ENCODE measurements around the gene NADK. TPM values are rescaled to one million over a fixed set of nuclear protein-coding genes. Genes with fewer than 3 reads are reported as not detected.

NADK gene
- polyA plus RNA-seq, 1 experiment: 61.6 TPM

GRCh38 chr1:1796466-1796865 is 18.2 kb upstream of the NADK start:
- peaks cover 37% of the 10 kb centered on the region for H3K36me3 ChIP-seq (ENCODE audit: control insufficient read depth, insufficient read depth, low read length)
- POLR2A ChIA-PET: no interaction called here

GRCh38 chr1:1794999-1795398 is 16.7 kb upstream of the NADK start:
- DNase-seq (ENCODE audit: low read depth): no peak
- Histone ChIP-seq H3K4me3 (ENCODE audit: low read depth, low read length) (no peak overlapping the region), H3K27me3 (ENCODE audit: control insufficient read depth, insufficient read depth, low read length) (no peaks in the 10 kb centered on the region), H3K36me3 (ENCODE audit: control insufficient read depth, insufficient read depth, low read length) (peaks cover 46% of the 10 kb centered on the region)
- CTCF ChIA-PET: interaction anchor here (1.4 kb wide), 1 partner anchor 107 kb away, joined by 3 read pairs; no protein-coding TSS in a partner anchor
- POLR2A ChIA-PET: no interaction called here
- no peak for TF ChIP-seq CTCF (IDR thresholded peaks at IDR 0.05; ENCODE audit: insufficient read depth, low read depth, low read length)

More at GRCh38 chr1:1796466-1796865, 18.2 kb upstream of the NADK start:
- peak; percentile 36 for TF ChIP-seq CTCF (IDR thresholded peaks at IDR 0.05; ENCODE audit: insufficient read depth, low read depth, low read length)
- CTCF ChIA-PET: interaction anchor here (0.9 kb wide), 1 partner anchor 110 kb away, joined by 3 read pairs; no protein-coding TSS in a partner anchor
- H3K4me3 ChIP-seq (ENCODE audit: low read depth, low read length): no peak overlapping the region
- DNase-seq (ENCODE audit: low read depth): no peak
- no peaks in the 10 kb centered on the region for H3K27me3 ChIP-seq (ENCODE audit: control insufficient read depth, insufficient read depth, low read length)

- CTCF ChIA-PET: interaction anchor here (1.1 kb wide), 1 partner anchor 9 kb away, joined by 3 read pairs; no protein-coding TSS in a partner anchor
These were observed 15.4 kb upstream of the NADK start for GRCh38 chr1:1793481-1794244.

GRCh38 chr1:1788646-1789431 is 10.6 kb upstream of the NADK start:
- H3K36me3 ChIP-seq (ENCODE audit: control insufficient read depth, insufficient read depth, low read length): peaks cover 55% of the 10 kb centered on the region
- ChIA-PET POLR2A (no interaction called here), CTCF (interaction anchor here (0.9 to 1.7 kb wide), 4 partner anchors 11 to 120 kb away, joined by 3 to 7 read pairs (median 4); no protein-coding TSS in a partner anchor)
- TF ChIP-seq CTCF (IDR thresholded peaks at IDR 0.05; ENCODE audit: insufficient read depth, low read depth, low read length): peak; percentile 48
- no peak for DNase-seq (ENCODE audit: low read depth)
- no peaks in the 10 kb centered on the region for H3K27me3 ChIP-seq (ENCODE audit: control insufficient read depth, insufficient read depth, low read length)
- no peak overlapping the region for H3K4me3 ChIP-seq (ENCODE audit: low read depth, low read length)

More at GRCh38 chr1:1793481-1794244, 15.4 kb upstream of the NADK start:
- no peaks in the 10 kb centered on the region for H3K27me3 ChIP-seq (ENCODE audit: control insufficient read depth, insufficient read depth, low read length)
- no peak overlapping the region for H3K4me3 ChIP-seq (ENCODE audit: low read depth, low read length)
- POLR2A ChIA-PET: no interaction called here
- H3K36me3 ChIP-seq (ENCODE audit: control insufficient read depth, insufficient read depth, low read length): peaks cover 52% of the 10 kb centered on the region
- DNase-seq (ENCODE audit: low read depth): no peak
- no peak for TF ChIP-seq CTCF (IDR thresholded peaks at IDR 0.05; ENCODE audit: insufficient read depth, low read depth, low read length)

GRCh38 chr1:1788136-1788535 is 9.9 kb upstream of the NADK start:
- ChIA-PET POLR2A (no interaction called here), CTCF (interaction anchor here (1.4 kb wide), 1 partner anchor 121 kb away, joined by 5 read pairs; no protein-coding TSS in a partner anchor)
- H3K27me3 ChIP-seq (ENCODE audit: control insufficient read depth, insufficient read depth, low read length): no peaks in the 10 kb centered on the region
- peaks cover 49% of the 10 kb centered on the region for H3K36me3 ChIP-seq (ENCODE audit: control insufficient read depth, insufficient read depth, low read length)
- no peak overlapping the region for H3K4me3 ChIP-seq (ENCODE audit: low read depth, low read length)
- no peak for TF ChIP-seq CTCF (IDR thresholded peaks at IDR 0.05; ENCODE audit: insufficient read depth, low read depth, low read length)
- DNase-seq (ENCODE audit: low read depth): no peak

Measured in BJ (cell line).